ENCODE results near the gene RCSD1. TPM values are rescaled to one million over a fixed set of nuclear protein-coding genes. Genes with fewer than 3 reads are reported as not detected.

The RCSD1 gene
- total and polyA plus RNA-seq, 2 of the 4 experiments (the other 2 are of a cell fraction) = 0.03 TPM; not detected in 1

DNA sequence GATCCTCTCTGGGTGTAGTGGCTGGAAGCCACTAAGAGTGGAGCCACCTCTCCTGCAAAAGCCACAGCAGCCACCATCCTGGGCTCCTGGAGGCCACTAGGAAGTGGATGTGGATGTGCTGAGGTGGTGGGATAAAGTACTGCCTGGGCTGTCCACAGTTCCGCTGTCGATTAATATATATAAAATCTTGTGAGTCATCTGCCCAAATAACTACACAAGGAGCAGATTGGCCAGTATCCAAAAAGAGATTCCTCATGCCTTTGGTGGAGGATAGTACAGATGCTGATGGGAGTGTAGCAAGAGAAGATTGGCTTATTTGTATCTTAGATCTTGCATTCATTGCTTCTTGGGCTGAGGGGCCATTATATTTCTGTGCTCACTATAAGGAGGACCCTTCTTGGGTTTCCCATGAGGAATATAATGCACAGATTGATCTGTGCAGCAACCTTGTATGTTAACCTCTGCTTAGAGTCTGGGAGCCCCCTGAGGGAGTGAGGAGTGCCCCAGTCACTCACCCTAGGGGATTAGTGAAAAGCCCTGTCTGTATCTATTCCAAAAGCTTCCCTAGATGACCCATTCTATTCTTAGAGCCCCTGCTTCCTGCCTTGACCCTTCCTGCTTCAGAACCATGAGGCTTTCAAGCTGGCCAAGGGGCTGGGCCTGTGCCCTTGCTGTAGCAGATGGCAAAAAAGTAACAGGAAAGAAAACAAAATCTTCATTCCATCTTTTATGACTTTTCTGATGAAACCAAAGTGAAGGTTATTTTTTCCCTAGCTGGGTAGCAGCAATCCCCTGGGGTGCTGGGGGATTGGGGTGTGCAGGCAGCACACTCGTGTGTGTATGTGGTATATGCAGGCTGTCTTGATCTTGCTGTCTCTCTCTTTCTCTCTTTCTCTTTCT lies 31.7 kb downstream of the RCSD1 start:
- Histone ChIP-seq H3K4ac (ENCODE audit: low read depth, low read length) (no peak overlapping the region; the same call in 1 of the 2 replicates), H2AK5ac (ENCODE audit: low read depth, low read length) (no peak overlapping the region), H3K9ac (ENCODE audit: low read depth, low read length) (no peak overlapping the region), H3K18ac (ENCODE audit: low read depth, low read length) (no peak overlapping the region), H4K5ac (ENCODE audit: low read depth, low read length) (no peak overlapping the region), H2BK5ac (ENCODE audit: low read depth, low read length, poor library complexity, severe bottlenecking) (no peak overlapping the region), H3K27me3 (ENCODE audit: control insufficient read depth, insufficient read depth, low read length) (peaks cover 3% of the 10 kb centered on the region), H3K4me3 (ENCODE audit: insufficient read depth, low read depth, low read length) (no peak overlapping the region), H2AK9ac (replicated peaks; ENCODE audit: low read depth, low read length, poor library complexity) (peak overlapping the region; percentile 2), H3K36me3 (ENCODE audit: control insufficient read depth, insufficient read depth, low read length) (no peaks in the 10 kb centered on the region), H3K14ac (replicated peaks; ENCODE audit: low read depth, low read length) (no peak overlapping the region; the same call in 1 of the 2 replicates), H4K20me1 (ENCODE audit: insufficient read depth, low read length) (no peaks in the 10 kb centered on the region), H2BK20ac (ENCODE audit: low read depth, low read length) (no peak overlapping the region; the same call in 1 of the 2 replicates), H2AFZ (replicated peaks; ENCODE audit: low read length, poor library complexity) (peak overlapping the region; percentile 56), H4K91ac (ENCODE audit: insufficient read depth, low read depth, low read length) (no peak overlapping the region), H3K79me1 (ENCODE audit: low read depth in 1 of 2, low read length in 2 of 2) (no peaks in the 10 kb centered on the region), H3K9me1 (ENCODE audit: insufficient read depth, low read length) (peaks cover 8% of the 10 kb centered on the region; the same call in 1 of the 2 replicates), H3K23ac (ENCODE audit: low read depth, low read length) (no peak overlapping the region), H3K4me2 (ENCODE audit: low read depth, low read length) (no peak overlapping the region), H3K56ac (ENCODE audit: extremely low read depth, insufficient read depth, low read length) (no peak overlapping the region), H3K27ac (ENCODE audit: insufficient read depth, low read length) (no peak overlapping the region), H3K4me1 (ENCODE audit: control insufficient read depth, insufficient read depth, low read length) (peaks cover 12% of the 10 kb centered on the region), H2BK120ac (ENCODE audit: low read depth, low read length) (no peak overlapping the region; the same call in 1 of the 2 replicates), H4K8ac (ENCODE audit: low read depth in 2 of 2, low read length in 2 of 2) (no peak overlapping the region), H3K9me3 (ENCODE audit: control insufficient read depth, insufficient read depth, low read length) (no peaks in the 10 kb centered on the region), H2BK15ac (ENCODE audit: low read depth, low read length) (no peak overlapping the region)
- no CpG with 5 or more reads among the region's 3 CpGs for WGBS, 2 experiments (ENCODE audit: extremely low coverage in 2 of 2, insufficient read length in 1 of 2)
- in situ Hi-C loops (cut with MboI; ENCODE audit: low sequenced_read_pairs) (no loop called here), dilution Hi-C loops (cut with HindIII; ENCODE audit: low sequenced_read_pairs, unreplicated experiment) (no loop called here), intact Hi-C loops (cut with micrococcal nuclease) (no loop called here)
- DNase-seq (peak; percentile 91), ATAC-seq (ENCODE audit: low read depth) (peak; percentile 89)
- POLR2A ChIA-PET (ENCODE audit: unreplicated experiment) = no interaction called here
- no TSS peak for BruUV-seq (replicated peaks)
- TF ChIP-seq CEBPB (IDR thresholded peaks at IDR 0.05; ENCODE audit: low read depth, low read length) = 0 out of 2 replicates have a peak, but pooled peaks have one; percentile 1
- no peak for TF ChIP-seq MAZ (IDR thresholded peaks at IDR 0.05; ENCODE audit: borderline replicate concordance, low read depth, low read length)
- TF ChIP-seq FOS (IDR thresholded peaks at IDR 0.05; ENCODE audit: low read depth, low read length) = peak; percentile 41; the same call in 1 of the 2 replicates
- TF ChIP-seq SMC3 (IDR thresholded peaks at IDR 0.05; ENCODE audit: low read depth, low read length) = no peak
- CTCF ChIA-PET = no interaction called here

Data from IMR-90 (cell line).